Heart right ventricle (tissue), 16 donors: ENCODE measurements around the gene COL6A2. TPM values are rescaled to one million over a fixed set of nuclear protein-coding genes. Genes with fewer than 3 reads are reported as not detected.

ENCODE experiments used
- ATAC-seq, 8 donors: fragments of 200-7000 bp; cut with Tn5 transposase; one replicate each; pipeline ENCODE4 v1.9.1; 2020; ENCODE audit warnings: mild to moderate bottlenecking in 8 of 8, moderate library complexity in 8 of 8, moderate number of reproducible peaks in 1 of 8
- DNase-seq, 2 donors: peaks; one replicate each; pipeline ENCODE4 v3.0.0-alpha.2; 2020
- H3K27ac ChIP-seq, 10 donors: fragments of 200-600 bp; sonication (generic) in 2 of 10; one replicate each; pipeline versions ENCODE4 v1.5.0 to v1.8.0; 2020 to 2022; ENCODE audit warnings: mild to moderate bottlenecking in 3 of 10
- H3K27me3 ChIP-seq, 7 donors: fragments of 200-600 bp; one replicate each; pipeline ENCODE4 v1.8.0; 2021 to 2022; ENCODE audit warnings: mild to moderate bottlenecking in 2 of 7
- H3K36me3 ChIP-seq, 9 donors: fragments of 200-600 bp; sonication (generic) in 1 of 9; one replicate each; pipeline versions ENCODE4 v1.5.0 to v1.8.0; 2020 to 2022; ENCODE audit warnings: mild to moderate bottlenecking in 2 of 9
- H3K4me1 ChIP-seq, 9 donors: fragments of 200-600 bp; sonication (generic) in 1 of 9; one replicate each; pipeline versions ENCODE4 v1.5.0 to v1.8.0; 2020 to 2022; ENCODE audit warnings: mild to moderate bottlenecking in 4 of 9
- H3K4me3 ChIP-seq, 10 donors: fragments of 200-600 bp; sonication (generic) in 2 of 10; one replicate each; pipeline versions ENCODE4 v1.5.0 to v1.8.0; 2020 to 2022; ENCODE audit warnings: mild to moderate bottlenecking in 7 of 10, moderate library complexity in 2 of 10
- H3K9me3 ChIP-seq, 11 donors: fragments of 200-600 bp in 10 of 11; sonication (generic) in 2 of 11; one replicate each; pipeline versions ENCODE4 v1.5.0 to v1.8.0; 2013 to 2022; ENCODE audit warnings: mild to moderate bottlenecking in 2 of 11, control low read depth in 1 of 11, moderate library complexity in 1 of 11
- WGBS, 2 donors: extraction: QIAGEN DNeasy Blood & Tissue Kit; methylation state at CpG; one replicate each; pipeline ENCODE4 v1.1.7; 2013; ENCODE audit warnings: inconsistent platforms in 1 of 2; 5-methylcytosine and 5-hydroxymethylcytosine counted together
- intact Hi-C, 10 donors: fragments of 100-400 bp; cut with DNase I; formaldehyde crosslinking; loops; one replicate each; pipeline versions ENCODE4 v1.11.1 to v1.14.2; 2022
- polyA plus RNA-seq, 2 donors: library from polyadenylated mRNA; stranded (reverse); fragments of 200-250 nt; gene quantifications; one replicate each; pipeline ENCODE4 v1.2.3, GENCODE V29; 2013
- total RNA-seq, 10 donors: library from RNA; stranded (reverse); fragmentation: NEBNext Ultra II Directional in 3 of 10; extraction: Animal tissue kit (Norgen Biotek cat#: 25700) in 3 of 10; gene quantifications; one replicate each; pipeline versions ENCODE4 v1.2.1 to v1.2.4, GENCODE V29; 2021 to 2023
- TF ChIP-seq, protein P1 (sequence below), 9 donors: fragments of 200-600 bp; sonication (generic) in 2 of 9; IDR thresholded peaks; one replicate each; pipeline versions ENCODE4 v1.5.0 to v1.8.0; 2021 to 2022; ENCODE audit warnings: antibody characterized with exemption in 9 of 9, mild to moderate bottlenecking in 5 of 9, moderate library complexity in 1 of 9
- donor health status: Arrhythmogenic right ventricular cardiomyopathy.
- donor health status: ischemic (EF 13 %, LVEDD 7.1; RV severe dilation, severe dysfunction).
- donor health status: healthy with polysubstance abuse.
- donor health status: DM: no; HTN: yes; CAD: no.
- donor health status: DM: no; HTN: no; CAD: no.
- donor health status: ischemic (EF 25% LVEDD 6.9; RV normal size, moderate dysfunction).
- donor health status: ischemic (EF 25% LVEDD 5.7; RV mildly dilated, moderate dysfunction).
- donor health status: healthy.
- donor health status: DM: yes; HTN: yes; CAD: no.
- donor health status: Ischemic cardiomyopathy.
- donor health status: ischemic (EF 35%, LVEDD 5.7; RV mildly dilated, moderate dysfunction).
- donor health status: nonischemic (EF 11% LVEDD 7.7; RV severe dilation, severe dysfunction).
- donor health status: DM: yes; HTN: yes; CAD: no.
- donor health status: PGD.
- donor health status: ischemic (EF 29% LVEDD 5.4; RV normal size, mild dysfunction).
- donor health status: nonischemic (EF 23%, LVEDD 6.1; RV moderate dilation, normal function).

Gene COL6A2
- total and polyA plus RNA-seq, 12 donors = 76.6 to 370 (median 162) TPM

DNA sequence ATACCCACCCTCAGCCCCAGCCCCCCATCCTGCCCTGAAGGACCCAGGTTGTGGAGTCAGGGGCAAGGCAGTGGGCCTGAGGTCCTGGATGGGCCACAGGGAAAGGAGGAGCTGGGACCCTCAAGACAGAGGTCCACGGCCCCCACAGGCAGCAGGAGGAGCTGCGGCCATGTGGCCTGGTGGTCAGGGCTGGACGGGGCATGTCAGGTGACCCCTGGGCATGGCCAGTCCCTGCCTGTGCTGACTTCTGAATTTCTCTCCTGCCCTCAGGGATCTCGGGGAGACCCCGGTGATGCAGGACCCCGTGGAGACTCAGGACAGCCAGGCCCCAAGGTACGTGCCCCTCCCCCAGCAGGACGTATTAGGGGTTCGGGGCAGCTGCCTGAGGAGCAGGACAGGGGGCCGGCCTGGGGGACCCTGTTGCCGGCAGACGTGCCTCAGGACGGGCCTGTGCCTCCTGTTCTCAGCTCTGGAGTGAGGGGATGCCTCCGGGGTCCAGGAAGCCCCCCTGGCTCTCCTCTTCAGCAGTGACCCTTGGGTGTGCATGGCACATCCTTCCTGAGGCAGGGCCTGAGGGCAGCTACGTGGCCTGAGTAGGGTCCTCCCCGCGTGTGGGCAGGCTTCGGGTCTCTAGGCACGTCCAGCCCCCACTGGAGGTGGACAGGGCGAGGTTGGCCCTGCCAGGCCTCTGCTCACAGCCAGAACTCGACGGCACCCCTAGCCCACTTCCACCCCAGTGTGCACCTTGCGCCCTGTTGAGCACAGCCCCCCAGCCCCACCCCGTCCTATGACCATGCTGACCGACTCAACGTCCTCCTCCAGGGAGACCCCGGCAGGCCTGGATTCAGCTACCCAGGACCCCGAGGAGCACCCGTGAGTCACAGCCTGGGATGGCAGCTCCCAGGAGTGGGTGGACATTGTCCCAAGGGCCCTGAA, 23.6 kb downstream of the COL6A2 start:
- no peaks in the 10 kb centered on the region for H3K27me3 ChIP-seq
- H3K36me3 ChIP-seq = peaks cover 11 to 93% (median 49%) of the 10 kb centered on the region in 9 donors
- H3K4me3 ChIP-seq = no peak overlapping the region
- 94% methylated on average over 29 of the region's 29 CpGs for WGBS, 2 donors
- H3K4me1 ChIP-seq = no peaks in the 10 kb centered on the region
- intact Hi-C loops = no loop called here
- TF ChIP-seq, protein P1, sequence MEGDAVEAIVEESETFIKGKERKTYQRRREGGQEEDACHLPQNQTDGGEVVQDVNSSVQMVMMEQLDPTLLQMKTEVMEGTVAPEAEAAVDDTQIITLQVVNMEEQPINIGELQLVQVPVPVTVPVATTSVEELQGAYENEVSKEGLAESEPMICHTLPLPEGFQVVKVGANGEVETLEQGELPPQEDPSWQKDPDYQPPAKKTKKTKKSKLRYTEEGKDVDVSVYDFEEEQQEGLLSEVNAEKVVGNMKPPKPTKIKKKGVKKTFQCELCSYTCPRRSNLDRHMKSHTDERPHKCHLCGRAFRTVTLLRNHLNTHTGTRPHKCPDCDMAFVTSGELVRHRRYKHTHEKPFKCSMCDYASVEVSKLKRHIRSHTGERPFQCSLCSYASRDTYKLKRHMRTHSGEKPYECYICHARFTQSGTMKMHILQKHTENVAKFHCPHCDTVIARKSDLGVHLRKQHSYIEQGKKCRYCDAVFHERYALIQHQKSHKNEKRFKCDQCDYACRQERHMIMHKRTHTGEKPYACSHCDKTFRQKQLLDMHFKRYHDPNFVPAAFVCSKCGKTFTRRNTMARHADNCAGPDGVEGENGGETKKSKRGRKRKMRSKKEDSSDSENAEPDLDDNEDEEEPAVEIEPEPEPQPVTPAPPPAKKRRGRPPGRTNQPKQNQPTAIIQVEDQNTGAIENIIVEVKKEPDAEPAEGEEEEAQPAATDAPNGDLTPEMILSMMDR (IDR thresholded peaks at IDR 0.05) = no peak
- peak overlapping the region in 1 of 10 donors; percentile 13 for H3K27ac ChIP-seq
- H3K9me3 ChIP-seq = no peaks in the 10 kb centered on the region
- peak; percentile 3 to 13 for DNase-seq
- ATAC-seq = no peak

DNA sequence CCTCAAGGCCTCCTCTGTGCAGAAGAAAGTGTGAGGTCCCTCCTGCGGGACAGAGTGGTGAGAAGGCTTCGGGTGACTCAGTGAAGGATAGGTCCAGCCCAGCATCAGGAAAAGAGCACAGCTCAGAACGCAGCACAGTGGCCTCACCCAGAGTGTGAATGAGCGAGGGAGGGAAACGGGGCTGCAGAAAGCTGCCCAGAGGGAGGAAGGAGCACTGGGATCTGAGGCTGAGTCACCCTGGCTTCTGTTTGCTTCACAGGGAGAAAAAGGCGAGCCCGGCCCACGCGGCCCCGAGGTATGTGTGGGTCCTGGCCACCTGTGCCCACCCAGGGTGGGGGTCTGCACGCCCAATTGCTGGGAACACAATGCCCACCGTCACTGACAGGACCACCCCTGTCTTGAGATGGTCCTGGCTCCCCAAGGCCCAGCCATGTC, 24.3 kb downstream of the COL6A2 start:
- H3K27me3 ChIP-seq = no peaks in the 10 kb centered on the region
- peaks cover 4 to 93% (median 48%) of the 10 kb centered on the region in 9 donors for H3K36me3 ChIP-seq
- DNase-seq (peak in 1 of 2 donors; percentile 2), ATAC-seq (no peak)
- H3K4me1 ChIP-seq = no peaks in the 10 kb centered on the region
- H3K4me3 ChIP-seq = no peak overlapping the region
- H3K9me3 ChIP-seq = no peaks in the 10 kb centered on the region
- no peak overlapping the region for H3K27ac ChIP-seq
- 87 to 89% methylated on average over 12 of the region's 12 CpGs for WGBS, 2 donors
- intact Hi-C loops = no loop called here
- TF ChIP-seq, protein P1 (IDR thresholded peaks at IDR 0.05) = no peak

DNA sequence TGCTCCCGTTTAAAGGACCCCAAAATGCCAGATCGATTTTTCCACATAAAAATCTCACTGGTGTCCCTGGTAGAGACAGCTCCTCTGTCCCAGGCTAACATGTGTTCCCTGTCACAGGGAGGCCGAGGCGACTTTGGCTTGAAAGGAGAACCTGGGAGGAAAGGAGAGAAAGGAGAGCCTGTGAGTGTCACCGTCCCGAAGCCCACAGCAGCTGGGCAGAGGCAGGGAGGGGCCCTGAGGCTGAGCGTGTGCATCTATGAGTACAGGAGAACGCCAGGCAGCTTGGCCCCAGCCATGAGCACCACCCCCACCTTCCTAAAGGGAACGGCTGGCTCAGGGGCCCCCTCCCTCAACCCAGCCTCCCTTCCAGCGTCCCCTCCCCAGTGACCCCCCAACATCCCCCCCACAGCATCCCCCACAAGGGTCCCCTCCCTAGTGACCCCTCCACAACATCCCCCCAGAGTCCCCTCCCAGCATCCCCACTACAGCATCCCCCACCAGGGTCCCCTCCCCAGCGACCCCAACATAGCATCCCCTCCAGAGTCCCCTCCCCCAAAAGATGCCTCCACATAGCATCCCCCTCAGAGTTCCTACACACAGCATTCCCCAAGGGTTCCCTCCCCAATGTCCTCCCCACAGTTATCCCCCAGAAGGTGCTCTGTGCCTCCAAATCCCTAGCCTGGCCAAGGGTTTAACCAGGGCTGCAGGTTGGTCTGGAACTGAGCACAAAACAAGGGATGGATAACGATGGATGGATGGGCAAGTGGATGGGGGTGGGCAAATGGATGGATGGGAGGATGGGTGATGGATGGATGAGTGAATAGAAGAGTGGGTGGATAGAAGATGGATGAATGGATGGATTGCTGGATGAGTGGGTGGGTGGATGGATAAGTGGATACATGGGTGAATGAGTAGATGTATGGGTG, 25.1 kb downstream of the COL6A2 start:
- Histone ChIP-seq H3K9me3 (no peaks in the 10 kb centered on the region), H3K4me1 (peaks cover 0 to 4% (median 2%) of the 10 kb centered on the region in 9 donors), H3K4me3 (no peak overlapping the region), H3K27ac (no peak overlapping the region), H3K36me3 (peaks cover 0 to 93% (median 43%) of the 10 kb centered on the region in 9 donors), H3K27me3 (no peaks in the 10 kb centered on the region)
- 92 to 93% methylated on average over 12 of the region's 12 CpGs for WGBS, 2 donors
- ATAC-seq = no peak
- intact Hi-C loops = no loop called here
- peak in 1 of 2 donors; percentile 1 for DNase-seq
- TF ChIP-seq, protein P1 (IDR thresholded peaks at IDR 0.05) = no peak
